ENCODE data around the gene GPR107.

Gene GPR107

DNA sequence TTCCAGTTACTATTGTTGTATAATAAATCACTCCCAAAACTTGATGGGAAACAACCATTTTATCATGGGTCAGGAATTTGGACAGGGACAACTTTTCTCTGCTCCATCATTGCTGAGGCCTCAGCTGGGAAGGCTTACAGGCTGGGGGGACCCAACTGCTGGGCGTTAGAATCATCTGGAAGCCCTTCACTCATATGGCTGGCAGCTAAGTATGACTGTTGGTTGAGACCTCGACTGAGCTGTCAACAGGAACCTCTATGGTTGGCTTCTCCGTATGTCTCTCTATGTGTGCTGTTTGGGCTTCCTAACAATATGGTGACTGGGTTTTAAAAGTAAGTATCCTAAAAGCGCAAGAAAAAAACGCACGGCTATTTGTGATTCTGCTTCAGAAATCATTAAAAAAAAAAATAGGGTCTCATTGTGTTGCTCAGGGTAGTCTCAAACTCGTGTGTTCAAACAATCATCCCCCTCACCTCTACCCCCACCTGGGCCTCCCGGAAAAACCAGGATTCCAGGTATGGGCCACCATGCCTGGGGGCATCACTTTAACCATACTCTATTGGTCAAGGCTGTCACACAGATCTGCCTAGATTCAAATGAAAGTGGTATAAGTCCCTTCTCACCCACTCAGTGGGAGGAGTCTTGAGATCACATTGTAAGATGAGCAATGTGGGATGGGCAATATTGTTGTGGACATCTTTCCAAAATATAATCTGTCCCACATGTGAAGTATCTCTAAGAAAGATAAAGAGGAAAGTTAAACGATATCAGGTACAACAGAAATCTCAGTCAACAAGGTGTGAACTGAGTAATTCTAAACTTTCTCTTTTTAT is 26.0 kb upstream of the GPR107 start:
- DNase-seq (ENCODE audit: low read depth in 2 of 2) = no peak

DNA sequence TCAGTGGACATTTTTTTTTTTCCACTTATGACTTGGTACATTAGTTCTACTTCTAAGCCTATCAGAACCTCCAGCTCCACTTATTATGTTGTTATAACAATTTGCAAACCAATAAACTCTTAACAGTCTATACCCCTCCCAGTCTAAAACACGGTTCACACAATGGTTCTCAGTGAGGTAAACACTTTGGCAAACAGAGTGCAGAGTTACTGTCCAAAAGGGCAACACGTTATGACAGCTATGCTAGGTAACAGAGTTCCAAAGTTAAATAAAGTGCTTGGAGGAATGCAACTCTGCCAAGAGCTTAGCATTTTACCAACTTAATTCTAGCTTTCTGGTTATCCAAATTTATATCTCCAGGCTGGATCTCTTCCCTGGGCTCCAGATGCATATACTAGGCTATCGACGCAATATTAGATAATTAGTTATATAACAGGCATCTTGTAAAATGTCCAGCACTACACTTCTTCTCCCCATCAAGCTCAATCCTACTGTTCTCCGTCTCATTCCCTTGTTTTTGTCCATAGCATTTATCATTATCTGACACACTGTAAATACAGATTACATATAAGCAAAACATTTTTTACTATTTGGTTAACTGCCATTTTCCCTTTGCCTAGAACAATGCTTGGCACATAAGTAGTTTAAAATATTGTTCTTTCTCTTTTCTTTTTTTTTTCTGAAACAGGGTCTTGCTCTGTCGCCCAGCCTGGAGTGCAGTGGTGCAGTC is 25.0 kb upstream of the GPR107 start:
- DNase-seq (ENCODE audit: low read depth in 2 of 2) = no peak

- DNase-seq (ENCODE audit: low read depth in 2 of 2) = no peak
Observed at GRCh38 chr9:130029223-130029973, 24.3 kb upstream of the GPR107 start.

- no peak for DNase-seq (ENCODE audit: low read depth in 2 of 2)
Observed at GRCh38 chr9:130030651-130031127, 23.0 kb upstream of the GPR107 start.

DNA sequence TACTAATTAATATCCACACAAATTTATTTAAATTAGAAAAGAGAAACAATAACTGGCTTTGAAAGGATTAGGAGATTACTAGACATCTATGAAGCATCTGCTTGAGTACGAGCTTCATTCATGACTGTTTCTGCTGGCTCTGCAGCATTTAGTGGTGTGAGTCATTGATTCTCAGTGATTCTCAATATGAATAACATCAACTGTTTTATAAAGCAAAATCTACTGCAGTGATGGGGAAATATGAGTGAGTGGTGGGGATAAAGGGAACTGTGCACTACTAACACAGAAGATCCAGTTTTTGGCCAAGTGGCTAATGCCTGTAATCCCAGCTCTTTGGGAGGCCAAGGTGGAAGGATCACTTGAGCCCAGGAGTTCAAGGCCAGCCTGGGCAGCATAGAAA is 19.1 kb upstream of the GPR107 start:
- no peak for DNase-seq (ENCODE audit: low read depth in 2 of 2)

DNA sequence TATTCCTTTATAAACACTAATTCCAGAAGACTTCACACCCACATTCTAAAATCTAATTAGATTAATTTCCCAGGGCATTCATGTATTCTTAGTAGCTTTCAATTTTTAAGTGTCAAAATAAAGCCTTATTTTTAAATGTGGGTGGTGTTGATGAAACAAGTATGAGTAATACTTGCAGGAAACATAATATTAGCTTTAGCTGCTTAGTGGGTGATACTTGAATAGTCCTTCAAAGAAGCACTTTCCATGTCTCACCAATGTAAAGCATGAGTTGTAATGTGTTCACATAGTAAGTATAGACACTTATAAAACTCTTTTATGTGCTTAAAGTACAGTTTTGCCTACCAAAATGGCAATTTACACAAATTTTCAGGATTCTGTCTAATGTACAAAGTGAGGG is 17.6 kb upstream of the GPR107 start:
- DNase-seq (ENCODE audit: low read depth in 2 of 2) = no peak

DNA sequence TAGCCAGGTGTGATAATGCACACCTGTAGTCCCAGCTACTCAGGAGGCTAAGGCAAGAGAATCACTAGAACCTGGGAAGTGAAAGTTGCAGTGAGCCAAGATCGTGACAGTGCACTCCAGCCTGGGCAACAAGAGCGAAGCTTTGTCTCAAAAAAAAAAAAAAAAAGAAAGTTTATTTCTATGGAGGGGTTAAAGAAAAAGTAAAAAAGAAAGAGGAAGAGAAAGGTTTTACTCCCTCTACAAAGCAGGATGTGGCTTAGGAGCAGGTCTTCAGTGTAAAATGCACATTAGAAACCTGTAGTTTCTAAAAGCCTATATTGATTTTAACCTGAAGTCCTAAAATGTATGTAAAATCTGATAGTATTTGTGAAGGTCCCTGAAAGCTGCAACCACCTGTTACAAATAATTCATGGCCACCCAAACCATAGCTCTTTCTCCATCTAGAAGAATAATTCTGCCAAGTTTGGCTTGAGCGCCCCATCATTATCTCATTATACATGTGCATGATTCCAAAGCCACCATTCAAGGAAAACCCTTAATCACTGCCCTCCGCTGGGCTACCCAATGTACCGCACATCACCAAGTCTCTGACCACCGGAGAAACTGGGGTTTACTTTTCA is 14.1 kb upstream of the GPR107 start:
- DNase-seq (ENCODE audit: low read depth in 2 of 2) = no peak

DNA sequence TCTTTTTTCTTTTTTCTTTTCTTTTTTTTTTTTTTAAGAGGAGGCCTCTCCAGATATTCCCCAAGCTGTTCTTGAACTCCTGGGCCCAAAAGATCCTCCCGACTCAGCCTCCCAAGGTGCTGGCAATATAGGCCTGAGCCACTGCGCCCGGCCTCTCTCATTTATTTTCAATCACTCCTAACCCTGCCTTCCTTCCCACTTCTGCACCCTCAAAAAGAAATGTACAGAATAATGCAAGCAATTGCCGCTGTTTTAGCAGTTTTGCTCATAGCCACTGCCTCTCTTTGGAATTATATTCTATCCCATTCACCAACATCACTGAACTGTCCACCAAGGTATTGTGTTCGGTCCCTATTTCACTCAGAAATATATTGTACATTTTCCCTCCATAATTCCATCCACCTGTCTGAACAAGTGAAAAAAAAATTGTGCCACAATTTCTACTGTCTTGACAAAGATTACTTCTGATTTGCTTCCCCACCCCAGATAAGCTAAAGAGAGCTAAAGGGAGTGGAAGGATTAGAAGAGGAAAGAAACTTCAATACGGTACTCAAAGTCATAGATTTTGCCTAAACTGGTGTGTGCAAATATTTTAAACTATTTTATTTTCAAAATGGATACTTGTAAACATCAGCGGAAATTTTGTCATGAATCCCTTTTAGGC is 12.6 kb upstream of the GPR107 start:
- no peak for DNase-seq (ENCODE audit: low read depth in 2 of 2)

- DNase-seq (ENCODE audit: low read depth in 2 of 2) = no peak
Observed at GRCh38 chr9:130041648-130042405, 11.9 kb upstream of the GPR107 start.

- DNase-seq (ENCODE audit: low read depth in 2 of 2) = no peak
Observed at GRCh38 chr9:130042406-130042884, 11.3 kb upstream of the GPR107 start.

DNA sequence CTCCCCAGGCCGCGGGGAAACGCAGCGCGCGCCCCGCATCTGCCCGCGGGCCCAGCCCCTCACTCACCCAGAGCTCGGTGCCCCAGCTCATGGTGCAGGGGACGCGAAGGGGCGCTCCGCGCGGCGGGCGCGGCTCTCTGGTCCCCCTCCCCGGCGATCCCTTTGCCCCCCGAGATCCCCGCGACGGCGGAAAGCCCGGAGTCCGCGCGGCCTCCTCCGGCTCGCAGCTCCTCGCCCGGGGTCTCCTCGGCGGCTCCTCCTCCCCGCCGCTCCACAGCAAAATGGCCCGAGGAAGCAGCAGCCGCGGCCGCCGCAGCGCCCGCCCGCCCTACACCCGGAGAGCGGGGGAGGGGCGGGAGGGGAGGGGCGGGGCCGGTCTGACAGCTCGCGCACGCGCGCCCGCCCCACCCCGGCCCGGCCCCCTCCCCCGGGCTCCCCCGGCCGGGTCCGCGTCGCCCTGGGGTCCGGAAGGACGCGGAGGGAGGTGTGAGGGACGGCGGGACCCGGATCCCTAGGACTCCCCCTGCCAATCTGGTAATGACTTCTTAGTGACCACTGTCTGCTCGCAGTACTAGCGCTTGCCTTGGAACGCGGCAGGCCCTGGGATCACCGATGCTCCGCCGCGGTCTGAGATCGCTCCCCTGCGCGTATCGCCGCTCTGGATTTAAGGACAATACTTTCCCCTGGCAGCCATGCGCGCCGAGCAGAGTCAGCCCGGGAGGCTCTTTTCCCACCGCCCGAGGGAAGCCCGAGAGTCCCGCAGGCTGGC is 10.6 kb upstream of the GPR107 start, which contains the start of gene FNBP1:
FNBP1 (minus strand) TSS at position 305 of the 769 bp plus-strand sequence; CDS start at position 91, 214 bp downstream.
- DNase-seq (ENCODE audit: low read depth in 2 of 2) = peak; percentile 55 to 70

- DNase-seq (ENCODE audit: low read depth in 2 of 2) = no peak
Observed at GRCh38 chr9:130043654-130044623, 9.8 kb upstream of the GPR107 start.

DNA sequence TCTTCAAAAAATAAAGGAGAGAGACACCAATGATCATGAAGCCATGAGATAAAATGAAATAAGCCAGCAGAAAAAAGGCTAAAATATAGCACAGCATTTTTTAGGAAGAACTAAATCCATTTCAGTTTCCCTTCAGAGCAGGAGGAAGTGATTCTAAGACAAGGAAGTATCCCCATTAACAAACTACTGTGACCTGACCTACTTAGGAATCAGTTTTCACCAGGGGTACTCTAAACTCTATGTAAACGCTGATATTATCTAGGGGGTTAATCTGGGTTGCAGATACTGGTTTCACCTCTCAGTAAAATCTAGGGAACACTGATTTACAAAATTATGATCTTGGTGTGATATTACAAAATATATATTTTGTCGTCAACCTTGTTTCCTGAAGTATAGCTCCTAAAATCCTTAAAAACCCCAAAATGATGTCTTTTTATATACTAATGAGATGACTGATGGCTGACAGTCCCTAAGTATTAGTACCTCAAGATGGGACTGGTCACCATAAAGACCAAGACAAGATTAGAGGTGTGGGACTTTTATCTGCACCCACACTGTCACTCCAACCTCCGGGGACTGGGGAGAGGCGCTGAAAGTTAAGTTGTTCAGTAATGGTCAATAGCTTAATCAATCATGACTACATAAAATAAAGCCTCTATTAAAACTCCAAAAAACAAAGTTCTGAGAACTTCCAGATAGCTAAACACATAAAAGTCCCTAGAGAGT is 7.8 kb upstream of the GPR107 start:
- DNase-seq (ENCODE audit: low read depth in 2 of 2) = no peak

GRCh38 chr9:130049431-130050210 is 4.1 kb upstream of the GPR107 start:
- DNase-seq (ENCODE audit: low read depth in 2 of 2) = no peak

DNA sequence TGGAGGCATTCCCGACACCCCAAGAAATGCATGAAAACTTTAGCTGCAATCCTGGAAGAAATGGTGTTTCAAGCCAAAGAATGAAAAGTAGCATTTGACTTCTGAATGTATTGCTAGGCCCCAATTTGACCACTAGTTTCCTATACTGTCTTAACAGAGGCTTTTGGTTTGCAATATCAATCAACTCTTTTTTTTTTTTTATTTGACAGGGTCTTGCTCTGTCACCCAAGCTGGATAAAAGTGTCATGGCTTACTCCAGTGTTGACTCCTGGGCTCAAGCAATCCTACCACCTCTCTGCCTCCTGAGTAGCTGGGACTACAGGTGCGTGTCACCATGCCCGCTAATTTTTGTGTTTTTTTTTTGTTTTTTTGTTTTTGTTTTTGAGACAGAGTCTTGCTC is 3.2 kb upstream of the GPR107 start:
- no peak for DNase-seq (ENCODE audit: low read depth in 2 of 2)

DNA sequence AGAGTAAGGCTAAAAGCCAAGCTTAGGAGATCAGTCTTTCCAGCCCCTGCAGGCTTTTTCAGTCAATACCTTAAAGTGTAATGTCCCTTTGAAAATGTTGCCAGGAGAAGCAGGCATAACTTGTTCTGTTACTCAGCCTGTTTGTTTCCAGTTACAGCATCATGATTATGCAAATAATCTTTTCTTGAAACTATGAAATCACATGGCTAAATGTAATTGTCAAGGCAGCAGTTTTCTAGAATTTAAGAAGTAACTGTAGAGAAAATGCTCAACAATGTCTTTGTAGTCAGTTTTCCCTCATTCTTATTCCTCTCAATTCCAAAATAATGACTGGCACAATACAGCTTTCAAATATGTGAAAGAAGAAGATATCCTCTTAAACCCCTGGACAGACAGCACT is 1.9 kb upstream of the GPR107 start:
- DNase-seq (ENCODE audit: low read depth in 2 of 2) = no peak

GRCh38 chr9:130053109-130053503 is 600 bp upstream of the GPR107 start:
- DNase-seq (ENCODE audit: low read depth in 2 of 2) = no peak
